ENCODE results near the gene RELL2. TPM values are rescaled to one million over a fixed set of nuclear protein-coding genes. Genes with fewer than 3 reads are reported as not detected.

RELL2 gene
- total RNA-seq, 1 experiment from 2014 or later = 3.3 TPM

DNA sequence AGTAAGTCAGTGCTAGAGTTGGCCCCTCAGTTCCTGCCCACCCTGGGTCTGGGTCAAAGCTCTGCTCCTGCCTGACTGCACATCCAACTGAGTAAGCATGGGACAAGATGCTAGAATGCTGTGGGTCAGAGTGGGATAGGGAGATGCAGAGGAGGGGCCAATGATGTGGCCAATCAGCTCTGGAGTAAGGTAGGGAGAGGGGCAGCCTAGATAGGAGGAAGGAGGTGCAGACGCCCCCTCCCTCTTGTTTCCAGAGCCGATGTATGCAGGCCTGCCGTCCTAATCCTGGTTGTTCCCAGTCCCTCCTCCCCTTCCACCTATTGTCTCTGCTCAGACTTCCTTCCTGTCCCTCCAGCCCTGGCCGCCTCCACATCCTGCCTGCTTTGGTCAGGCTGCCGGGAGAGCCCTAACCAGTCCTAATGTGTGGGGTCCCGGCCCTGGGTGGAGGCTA is 44.0 kb downstream of the RELL2 start:
- H3K9me3 ChIP-seq (ENCODE audit: insufficient read depth, low read depth) = no peaks in the 10 kb centered on the region
- peak overlapping the region; percentile 99 for H3K4me2 ChIP-seq
- H3K79me2 ChIP-seq (ENCODE audit: low read depth) = peaks cover 26% of the 10 kb centered on the region
- no peaks in the 10 kb centered on the region; the same call in 1 of the 2 replicates for H3K36me3 ChIP-seq (ENCODE audit: low read depth)
- peaks cover 22% of the 10 kb centered on the region for H3K4me1 ChIP-seq (replicated peaks; ENCODE audit: insufficient read depth)
- POLR2A ChIA-PET (ENCODE audit: unreplicated experiment) = no interaction called here
- CTCF ChIA-PET = no interaction called here
- peak overlapping the region; percentile 89 for H3K27ac ChIP-seq
- H3K27me3 ChIP-seq (ENCODE audit: insufficient read depth, low read depth) = no peaks in the 10 kb centered on the region
- peaks cover 34% of the 10 kb centered on the region for H3F3A ChIP-seq (ENCODE audit: insufficient read depth, low read depth)
- H2AFZ ChIP-seq = peak overlapping the region; percentile 76
- peak in 1 of 2 experiments; percentile 46 for DNase-seq
- BruUV-seq (replicated peaks) = no TSS peak
- H3K9me2 ChIP-seq (ENCODE audit: insufficient read depth) = no peaks in the 10 kb centered on the region
- peak overlapping the region; percentile 68 for H3K4me3 ChIP-seq
- intact Hi-C loops (cut with micrococcal nuclease; ENCODE audit: unreplicated experiment) = loop anchor here (10.0 kb wide), 1 partner anchor 874 kb away; no protein-coding TSS in a partner anchor
- no peak for TF ChIP-seq EZH2 (IDR thresholded peaks at IDR 0.05; ENCODE audit: low read depth)
- TF ChIP-seq, protein P1, sequence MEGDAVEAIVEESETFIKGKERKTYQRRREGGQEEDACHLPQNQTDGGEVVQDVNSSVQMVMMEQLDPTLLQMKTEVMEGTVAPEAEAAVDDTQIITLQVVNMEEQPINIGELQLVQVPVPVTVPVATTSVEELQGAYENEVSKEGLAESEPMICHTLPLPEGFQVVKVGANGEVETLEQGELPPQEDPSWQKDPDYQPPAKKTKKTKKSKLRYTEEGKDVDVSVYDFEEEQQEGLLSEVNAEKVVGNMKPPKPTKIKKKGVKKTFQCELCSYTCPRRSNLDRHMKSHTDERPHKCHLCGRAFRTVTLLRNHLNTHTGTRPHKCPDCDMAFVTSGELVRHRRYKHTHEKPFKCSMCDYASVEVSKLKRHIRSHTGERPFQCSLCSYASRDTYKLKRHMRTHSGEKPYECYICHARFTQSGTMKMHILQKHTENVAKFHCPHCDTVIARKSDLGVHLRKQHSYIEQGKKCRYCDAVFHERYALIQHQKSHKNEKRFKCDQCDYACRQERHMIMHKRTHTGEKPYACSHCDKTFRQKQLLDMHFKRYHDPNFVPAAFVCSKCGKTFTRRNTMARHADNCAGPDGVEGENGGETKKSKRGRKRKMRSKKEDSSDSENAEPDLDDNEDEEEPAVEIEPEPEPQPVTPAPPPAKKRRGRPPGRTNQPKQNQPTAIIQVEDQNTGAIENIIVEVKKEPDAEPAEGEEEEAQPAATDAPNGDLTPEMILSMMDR (conservative IDR thresholded peaks at IDR 0.05) = no peak
- no peaks in the 10 kb centered on the region for H4K20me1 ChIP-seq (ENCODE audit: insufficient read depth)

DNA sequence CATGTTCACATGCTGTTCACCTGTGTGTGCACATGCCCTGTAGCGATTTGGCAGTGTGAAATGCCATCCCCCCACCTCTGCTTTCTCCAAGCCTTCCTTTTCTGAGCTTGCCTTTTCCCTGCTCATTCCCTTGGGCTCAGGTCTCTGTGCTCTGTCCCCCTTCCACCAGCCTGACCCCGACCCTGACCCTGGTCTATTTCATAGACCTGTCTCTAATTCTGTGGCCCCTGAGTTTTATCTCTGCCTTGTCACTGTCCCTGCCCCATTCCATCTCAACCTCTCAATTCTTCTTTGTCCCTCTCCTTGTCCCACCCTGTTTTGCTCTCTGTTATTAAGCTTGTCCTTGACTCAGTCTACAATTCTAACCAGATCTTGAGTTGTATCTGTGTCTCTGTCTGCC is 44.5 kb downstream of the RELL2 start:
- H3K36me3 ChIP-seq (ENCODE audit: low read depth) = no peaks in the 10 kb centered on the region; the same call in 1 of the 2 replicates
- H3K4me2 ChIP-seq = peak overlapping the region; percentile 99
- TSS peak; percentile 92 for BruUV-seq (replicated peaks)
- no peaks in the 10 kb centered on the region for H4K20me1 ChIP-seq (ENCODE audit: insufficient read depth)
- peak overlapping the region; percentile 76 for H2AFZ ChIP-seq
- peaks cover 22% of the 10 kb centered on the region for H3K4me1 ChIP-seq (replicated peaks; ENCODE audit: insufficient read depth)
- peaks cover 26% of the 10 kb centered on the region for H3K79me2 ChIP-seq (ENCODE audit: low read depth)
- intact Hi-C loops (cut with micrococcal nuclease; ENCODE audit: unreplicated experiment) = loop anchor here (10.0 kb wide), 1 partner anchor 874 kb away; no protein-coding TSS in a partner anchor
- no peaks in the 10 kb centered on the region for H3K9me3 ChIP-seq (ENCODE audit: insufficient read depth, low read depth)
- H3K4me3 ChIP-seq = peak overlapping the region; percentile 68
- H3K9me2 ChIP-seq (ENCODE audit: insufficient read depth) = no peaks in the 10 kb centered on the region
- H3K27ac ChIP-seq = peak overlapping the region; percentile 89
- POLR2A ChIA-PET (ENCODE audit: unreplicated experiment) = no interaction called here
- peaks cover 34% of the 10 kb centered on the region for H3F3A ChIP-seq (ENCODE audit: insufficient read depth, low read depth)
- no peak for DNase-seq
- CTCF ChIA-PET = no interaction called here
- no peaks in the 10 kb centered on the region for H3K27me3 ChIP-seq (ENCODE audit: insufficient read depth, low read depth)
- TF ChIP-seq, protein P1 (conservative IDR thresholded peaks at IDR 0.05) = no peak
- no peak for TF ChIP-seq EZH2 (IDR thresholded peaks at IDR 0.05; ENCODE audit: low read depth)

DNA sequence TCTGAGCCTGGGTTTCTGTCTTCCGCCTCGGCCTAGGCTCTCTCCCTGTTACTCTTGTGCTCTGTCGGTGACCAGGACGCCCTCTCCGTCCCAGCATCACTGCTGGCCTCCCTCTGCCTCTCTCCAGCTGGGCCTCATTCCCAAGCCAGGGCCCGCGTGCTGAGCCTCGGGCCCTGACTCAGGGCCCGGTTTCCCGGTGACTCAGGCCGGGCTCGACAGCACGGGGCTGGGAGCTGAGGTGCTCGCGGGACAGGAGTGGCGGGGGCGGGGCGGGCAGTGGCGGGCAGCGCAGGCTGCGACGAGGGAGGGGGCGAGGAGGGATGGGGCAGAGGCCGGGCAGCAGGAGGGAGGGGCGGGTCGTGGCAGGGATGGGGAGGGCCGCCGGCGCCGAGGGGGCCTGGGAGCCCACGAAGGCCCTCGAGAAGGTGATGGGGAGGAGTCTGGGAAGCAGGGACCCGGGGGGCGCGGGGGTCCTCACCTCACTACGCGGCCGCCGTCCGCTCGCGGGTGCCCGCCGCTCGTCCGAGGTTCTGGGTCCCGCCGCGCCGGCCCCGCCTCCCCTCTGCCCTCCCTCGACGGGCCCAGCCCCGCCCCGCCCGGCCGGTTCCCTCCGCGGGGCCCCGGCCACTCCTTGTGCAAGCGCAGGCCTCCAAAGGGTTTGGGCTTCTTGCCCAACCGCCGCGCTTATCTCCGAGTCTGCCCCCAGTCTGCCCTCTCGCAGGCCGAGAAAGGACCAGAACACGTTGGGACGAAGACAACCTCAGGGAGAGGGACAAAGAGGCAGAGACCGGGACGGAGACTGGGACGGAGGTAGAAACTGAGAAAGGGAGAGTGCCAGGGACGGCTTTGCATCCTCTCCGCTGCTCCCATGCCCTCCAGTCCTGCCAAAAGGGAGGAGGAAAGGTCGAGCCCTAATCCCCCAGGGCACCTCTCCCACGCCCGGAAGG is 45.2 kb downstream of the RELL2 start, which contains the start of gene ARAP3:
Gene ARAP3, minus strand, starts transcription at position 536 of the 947 bp plus-strand sequence. CDS start 1,744 bp downstream, outside the sequence.
- Histone ChIP-seq H3K36me3 (ENCODE audit: low read depth) (no peaks in the 10 kb centered on the region; the same call in 1 of the 2 replicates), H4K20me1 (ENCODE audit: insufficient read depth) (no peaks in the 10 kb centered on the region), H3K4me1 (replicated peaks; ENCODE audit: insufficient read depth) (peaks cover 22% of the 10 kb centered on the region), H3K27ac (peak within 1 kb of the TSS; percentile 89), H3K9me2 (ENCODE audit: insufficient read depth) (no peaks in the 10 kb centered on the region), H3K4me2 (peak within 1 kb of the TSS; percentile 99), H3K9me3 (ENCODE audit: insufficient read depth, low read depth) (no peaks in the 10 kb centered on the region), H3K79me2 (ENCODE audit: low read depth) (peaks cover 26% of the 10 kb centered on the region), H3F3A (ENCODE audit: insufficient read depth, low read depth) (peaks cover 29% of the 10 kb centered on the region), H2AFZ (peak within 1 kb of the TSS; percentile 76), H3K4me3 (peak within 1 kb of the TSS; percentile 68), H3K27me3 (ENCODE audit: insufficient read depth, low read depth) (no peaks in the 10 kb centered on the region)
- ChIA-PET POLR2A (ENCODE audit: unreplicated experiment) (no interaction called here), CTCF (interaction anchor here (0.6 kb wide), 1 partner anchor 118 kb away, joined by 4 read pairs; no protein-coding TSS in a partner anchor)
- peak; percentile 74 to 84 for DNase-seq
- intact Hi-C loops (cut with micrococcal nuclease; ENCODE audit: unreplicated experiment) = loop anchor here (10.0 kb wide), 1 partner anchor 873 kb away; no protein-coding TSS in a partner anchor
- TSS peak; percentile 30 for BruUV-seq (replicated peaks)
- TF ChIP-seq, protein P1 (conservative IDR thresholded peaks at IDR 0.05) = no peak
- no peak for TF ChIP-seq EZH2 (IDR thresholded peaks at IDR 0.05; ENCODE audit: low read depth)

All from PC-9 (cell line).